Effector memory CD8-positive, alpha-beta T cell (primary cell): ENCODE data around the gene SIN3A.
"Not testable (repeated sequence)": the region's sequence is repeated elsewhere in the genome, so short reads cannot be mapped to it uniquely, and the experiment has no call there.

Source experiments
- ATAC-seq: fragments of 150-1000 bp; cut with Tn5 transposase; replicated peaks from 2 replicates; pipeline ENCODE4 v1.10.0; 2021; ENCODE audit warnings: mild to moderate bottlenecking, moderate library complexity
- DNase-seq, 3 experiments: peaks; one replicate each; pipeline ENCODE4 v3.0.0; 2021
- H3K27ac Mint-ChIP-seq, 2 donors: one replicate each; pipeline ENCODE4 v1.8.0; 2022; ENCODE audit warnings: mild to moderate bottlenecking in 2 of 2, mixed read lengths in 2 of 2, moderate library complexity in 2 of 2
- H3K27me3 Mint-ChIP-seq, 2 donors: one replicate each; pipeline ENCODE4 v1.8.0; 2022; ENCODE audit warnings: mixed read lengths in 2 of 2
- H3K36me3 Mint-ChIP-seq: one replicate; pipeline ENCODE4 v1.8.0; 2022; ENCODE audit warnings: mild to moderate bottlenecking, moderate library complexity, mixed read lengths; ENCODE audit not compliant: insufficient read depth
- H3K4me1 Mint-ChIP-seq, 2 donors: one replicate each; pipeline ENCODE4 v1.8.0; 2022; ENCODE audit warnings: low read depth in 2 of 2, mixed read lengths in 2 of 2
- H3K4me3 Mint-ChIP-seq, 2 donors: one replicate each; pipeline ENCODE4 v1.8.0; 2022; ENCODE audit warnings: mild to moderate bottlenecking in 2 of 2, mixed read lengths in 2 of 2, moderate library complexity in 2 of 2
- H3K9me3 Mint-ChIP-seq, 2 donors: one replicate each; pipeline ENCODE4 v1.8.0; 2022; ENCODE audit warnings: mixed read lengths in 2 of 2
- total RNA-seq, 9 experiments: gene quantifications; one replicate each; lab custom pipeline; 2026; lab: John Stamatoyannopoulos, UW

Gene SIN3A
- total RNA-seq, result 108 to 176 (median 147) reads per million in 9 experiments

- Mint-ChIP-seq H3K4me3 (peak within 1 kb of the TSS; percentile 99), H3K9me3 (no peaks in the 10 kb centered on the region), H3K27ac (peak within 1 kb of the TSS; percentile 97), H3K36me3 (peaks cover 52% of the 10 kb centered on the region), H3K27me3 (no peaks in the 10 kb centered on the region), H3K4me1 (peaks cover 41 to 51% of the 10 kb centered on the region in 2 donors)
- DNase-seq (peak; percentile 93 to 96 (median 94)), ATAC-seq (peak; percentile 48)
Observed at GRCh38 chr15:75451674-75452363, at the start of gene SIN3A. Gene SIN3A, minus strand, starts transcription at chr15:75451690. Its CDS starts 21,315 bp downstream, at chr15:75430375.

GRCh38 chr15:75493732-75494131 is 42.2 kb upstream of the SIN3A start:
- Mint-ChIP-seq H3K27me3 (no peaks in the 10 kb centered on the region), H3K27ac (peak overlapping the region in 1 of 2 donors; percentile 28), H3K9me3 (no peaks in the 10 kb centered on the region), H3K4me1 (no peaks in the 10 kb centered on the region), H3K36me3 (peaks cover 14% of the 10 kb centered on the region), H3K4me3 (no peak overlapping the region)
- ATAC-seq (no peak), DNase-seq (no peak)

- Mint-ChIP-seq H3K9me3 (no peaks in the 10 kb centered on the region), H3K27ac (peak overlapping the region; percentile 11 to 51)
- no peak for ATAC-seq
Observed at GRCh38 chr15:75483961-75484360, 32.5 kb upstream of the SIN3A start.

GRCh38 chr15:75483556-75483955 is 32.1 kb upstream of the SIN3A start:
- H3K9me3 Mint-ChIP-seq, ATAC-seq, H3K4me3 Mint-ChIP-seq, DNase-seq, H3K27me3 Mint-ChIP-seq, H3K4me1 Mint-ChIP-seq: not testable (repeated sequence)
- Mint-ChIP-seq H3K27ac (peak overlapping the region; percentile 11 to 51), H3K36me3 (peaks cover 23% of the 10 kb centered on the region)

More at GRCh38 chr15:75483961-75484360, 32.5 kb upstream of the SIN3A start:
- no peaks in the 10 kb centered on the region for H3K27me3 Mint-ChIP-seq
- no peak for DNase-seq
- peaks cover 0 to 4% of the 10 kb centered on the region in 2 donors for H3K4me1 Mint-ChIP-seq
- peaks cover 24% of the 10 kb centered on the region for H3K36me3 Mint-ChIP-seq
- H3K4me3 Mint-ChIP-seq, result no peak overlapping the region

GRCh38 chr15:75483106-75483505 is 31.6 kb upstream of the SIN3A start:
- H3K27ac Mint-ChIP-seq, result peak overlapping the region in 1 of 2 donors; percentile 11
- no peak overlapping the region for H3K4me3 Mint-ChIP-seq
- H3K36me3 Mint-ChIP-seq, result peaks cover 19% of the 10 kb centered on the region

GRCh38 chr15:75480463-75480862 is 29.0 kb upstream of the SIN3A start:
- peaks cover 14% of the 10 kb centered on the region for H3K36me3 Mint-ChIP-seq
- not testable (repeated sequence) for H3K27ac Mint-ChIP-seq, H3K4me1 Mint-ChIP-seq, ATAC-seq, H3K27me3 Mint-ChIP-seq, DNase-seq, H3K4me3 Mint-ChIP-seq, H3K9me3 Mint-ChIP-seq

More at GRCh38 chr15:75483106-75483505, 31.6 kb upstream of the SIN3A start:
- Mint-ChIP-seq H3K4me1 (peaks cover 0 to 4% of the 10 kb centered on the region in 2 donors), H3K27me3 (no peaks in the 10 kb centered on the region), H3K9me3 (no peaks in the 10 kb centered on the region)
- no peak for DNase-seq
- ATAC-seq, result no peak

GRCh38 chr15:75479670-75480069 is 28.2 kb upstream of the SIN3A start:
- Mint-ChIP-seq H3K4me1 (peaks cover 0 to 4% of the 10 kb centered on the region in 2 donors), H3K36me3 (peaks cover 19% of the 10 kb centered on the region), H3K27me3 (no peaks in the 10 kb centered on the region), H3K4me3 (no peak overlapping the region), H3K9me3 (no peaks in the 10 kb centered on the region), H3K27ac (no peak overlapping the region)
- no peak for DNase-seq
- ATAC-seq, result no peak

- not testable (repeated sequence) for ATAC-seq
Observed at GRCh38 chr15:75477094-75477493, 25.6 kb upstream of the SIN3A start.

GRCh38 chr15:75468913-75469598 is 17.6 kb upstream of the SIN3A start:
- Mint-ChIP-seq H3K4me1 (peaks cover 2 to 3% of the 10 kb centered on the region in 2 donors), H3K36me3 (peaks cover 29% of the 10 kb centered on the region), H3K27me3 (no peaks in the 10 kb centered on the region), H3K4me3 (no peak overlapping the region), H3K9me3 (no peaks in the 10 kb centered on the region), H3K27ac (no peak overlapping the region)
- DNase-seq, result no peak
- no peak for ATAC-seq

More at GRCh38 chr15:75477094-75477493, 25.6 kb upstream of the SIN3A start:
- peaks cover 35% of the 10 kb centered on the region for H3K36me3 Mint-ChIP-seq
- H3K4me3 Mint-ChIP-seq, H3K9me3 Mint-ChIP-seq, H3K4me1 Mint-ChIP-seq, H3K27me3 Mint-ChIP-seq, H3K27ac Mint-ChIP-seq, DNase-seq: not testable (repeated sequence)

- DNase-seq, result no peak
- Mint-ChIP-seq H3K27ac (peak overlapping the region in 1 of 2 donors; percentile 11), H3K9me3 (no peaks in the 10 kb centered on the region), H3K4me1 (peaks cover 5 to 6% of the 10 kb centered on the region in 2 donors), H3K36me3 (peaks cover 14% of the 10 kb centered on the region), H3K27me3 (no peaks in the 10 kb centered on the region), H3K4me3 (no peak overlapping the region)
- ATAC-seq, result no peak
Observed at GRCh38 chr15:75460646-75461045, 9.2 kb upstream of the SIN3A start.

GRCh38 chr15:75459581-75459980 is 8.1 kb upstream of the SIN3A start:
- Mint-ChIP-seq H3K27me3 (no peaks in the 10 kb centered on the region), H3K4me3 (no peak overlapping the region), H3K27ac (no peak overlapping the region), H3K4me1 (peaks cover 5 to 6% of the 10 kb centered on the region in 2 donors), H3K36me3 (peaks cover 24% of the 10 kb centered on the region), H3K9me3 (no peaks in the 10 kb centered on the region)
- ATAC-seq (no peak), DNase-seq (no peak)

- Mint-ChIP-seq H3K4me1 (peaks cover 19 to 25% of the 10 kb centered on the region in 2 donors), H3K4me3 (peak overlapping the region; percentile 99), H3K27me3 (no peaks in the 10 kb centered on the region), H3K36me3 (peaks cover 44% of the 10 kb centered on the region), H3K27ac (peak overlapping the region; percentile 97), H3K9me3 (no peaks in the 10 kb centered on the region)
- DNase-seq (no peak), ATAC-seq (no peak)
Observed at GRCh38 chr15:75456710-75457109, 5.2 kb upstream of the SIN3A start.

- H3K27me3 Mint-ChIP-seq, result no peaks in the 10 kb centered on the region
- ATAC-seq, result no peak
Observed at GRCh38 chr15:75455982-75456531, 4.6 kb upstream of the SIN3A start.

More at GRCh38 chr15:75455982-75456531, 4.6 kb upstream of the SIN3A start:
- Mint-ChIP-seq H3K4me3 (peak overlapping the region; percentile 99), H3K9me3 (no peaks in the 10 kb centered on the region), H3K27ac (peak overlapping the region; percentile 97), H3K4me1 (peaks cover 19 to 25% of the 10 kb centered on the region in 2 donors), H3K36me3 (peaks cover 42% of the 10 kb centered on the region)
- peak in 2 of 3 experiments; percentile 41 to 44 for DNase-seq
